ENCODE measurements around the gene NR3C1.

GRCh38 chr5:143359869-143360268 is 43.6 kb downstream of the NR3C1 start:
- TF ChIP-seq POLR2A (IDR thresholded peaks at IDR 0.05) (no peak), CTCF (IDR thresholded peaks at IDR 0.05) (no peak)

Data from right lobe of liver (tissue), 4 donors.